CMK (cell line): ENCODE data around the gene SPAG9.

Experiments used
- DNase-seq: peaks from one replicate; pipeline ENCODE4 v3.0.0-alpha.2; 2010; ENCODE audit warnings: low read depth

The SPAG9 gene

DNA sequence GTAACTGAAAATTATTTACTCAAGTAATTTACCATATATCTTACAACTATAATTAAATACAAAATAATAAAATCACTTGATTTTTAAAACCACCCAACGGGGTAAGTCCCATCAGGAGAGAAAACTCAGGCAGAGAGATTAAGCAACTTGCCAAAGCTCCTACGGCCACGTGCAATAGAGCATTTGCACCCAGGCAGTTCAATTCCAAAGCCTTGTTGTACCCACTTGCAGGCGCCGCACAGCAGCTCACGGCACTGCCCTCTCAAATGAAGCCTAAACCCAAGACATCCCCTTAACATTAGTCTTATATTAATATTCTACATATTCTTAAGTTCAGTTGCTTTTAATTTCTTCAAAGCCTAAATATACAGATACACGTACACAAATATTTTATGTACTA lies 75.7 kb downstream of the SPAG9 start:
- DNase-seq, result no peak

DNA sequence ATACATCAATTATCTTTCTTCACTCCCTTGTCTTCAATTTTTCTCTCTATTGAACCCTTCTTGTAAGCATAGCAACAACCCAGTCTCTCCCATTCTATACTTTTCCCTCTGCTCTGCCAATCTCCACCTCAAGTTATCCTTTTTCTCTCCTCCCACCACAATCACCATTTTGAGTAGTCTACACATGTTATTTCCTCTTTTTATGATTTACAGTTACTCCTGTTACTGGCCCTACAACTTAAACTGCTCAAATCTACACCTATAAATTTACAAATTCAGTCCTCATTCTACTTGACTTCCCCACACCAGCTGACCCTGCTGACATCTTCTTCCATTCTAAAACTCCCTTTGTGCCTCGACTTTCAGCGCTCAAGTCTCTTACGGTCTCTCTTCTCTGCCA lies 84.6 kb downstream of the SPAG9 start:
- DNase-seq, result no peak

DNA sequence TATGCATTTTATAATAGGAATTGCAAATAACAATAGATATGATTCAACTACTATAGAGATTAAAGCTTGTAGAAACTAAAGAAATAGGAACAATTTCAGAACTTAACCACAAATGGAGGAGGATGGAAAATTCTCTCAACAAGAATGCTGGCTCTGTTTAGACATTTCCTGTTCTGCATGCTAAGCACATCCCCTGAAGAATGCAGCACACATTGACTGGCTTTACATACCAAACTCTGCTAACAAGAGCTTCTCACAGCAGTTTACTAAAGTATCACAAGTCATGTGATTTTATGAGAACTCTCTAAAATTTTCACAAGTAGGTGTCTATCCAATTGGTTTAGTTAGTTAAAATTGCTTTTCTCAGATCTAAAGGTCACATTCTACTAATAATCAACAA lies 85.2 kb downstream of the SPAG9 start:
- DNase-seq, result no peak

DNA sequence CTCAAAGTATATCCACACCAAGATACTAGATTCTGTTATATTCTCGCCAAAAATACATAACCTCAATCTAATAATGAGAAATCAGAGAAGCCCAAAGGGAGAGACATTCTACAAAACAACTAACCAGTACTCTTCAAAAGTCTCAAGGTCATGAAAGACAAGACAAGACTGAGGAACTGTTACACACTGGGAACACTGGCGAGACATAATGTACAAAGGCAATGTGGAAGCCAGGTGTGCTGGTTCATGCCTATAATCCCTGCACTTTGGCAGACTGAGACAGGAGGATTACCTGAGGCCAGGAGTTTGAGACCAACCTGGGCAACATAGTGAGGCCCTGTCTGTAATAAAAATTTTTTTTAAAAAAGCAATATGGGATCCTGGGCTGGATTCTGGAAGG lies 85.9 kb downstream of the SPAG9 start:
- no peak for DNase-seq

DNA sequence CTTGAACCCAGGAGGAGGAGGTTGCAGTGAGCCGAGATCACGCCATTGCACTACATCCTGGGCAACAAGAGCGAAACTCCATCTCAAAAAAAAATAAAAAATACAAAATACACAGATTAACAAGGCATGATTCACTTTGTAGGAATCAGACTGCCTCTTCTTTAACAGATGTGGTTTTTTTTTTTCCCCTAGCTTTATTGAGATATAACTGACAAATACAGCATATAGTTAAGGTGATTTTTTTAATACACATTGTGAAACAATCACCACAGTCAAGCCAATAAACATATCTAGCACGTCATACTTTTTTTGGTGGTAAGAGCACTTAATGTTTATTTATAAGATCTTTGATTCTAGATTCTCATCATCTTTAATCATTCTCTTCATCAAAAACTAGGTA lies 87.8 kb downstream of the SPAG9 start:
- DNase-seq, result no peak

DNA sequence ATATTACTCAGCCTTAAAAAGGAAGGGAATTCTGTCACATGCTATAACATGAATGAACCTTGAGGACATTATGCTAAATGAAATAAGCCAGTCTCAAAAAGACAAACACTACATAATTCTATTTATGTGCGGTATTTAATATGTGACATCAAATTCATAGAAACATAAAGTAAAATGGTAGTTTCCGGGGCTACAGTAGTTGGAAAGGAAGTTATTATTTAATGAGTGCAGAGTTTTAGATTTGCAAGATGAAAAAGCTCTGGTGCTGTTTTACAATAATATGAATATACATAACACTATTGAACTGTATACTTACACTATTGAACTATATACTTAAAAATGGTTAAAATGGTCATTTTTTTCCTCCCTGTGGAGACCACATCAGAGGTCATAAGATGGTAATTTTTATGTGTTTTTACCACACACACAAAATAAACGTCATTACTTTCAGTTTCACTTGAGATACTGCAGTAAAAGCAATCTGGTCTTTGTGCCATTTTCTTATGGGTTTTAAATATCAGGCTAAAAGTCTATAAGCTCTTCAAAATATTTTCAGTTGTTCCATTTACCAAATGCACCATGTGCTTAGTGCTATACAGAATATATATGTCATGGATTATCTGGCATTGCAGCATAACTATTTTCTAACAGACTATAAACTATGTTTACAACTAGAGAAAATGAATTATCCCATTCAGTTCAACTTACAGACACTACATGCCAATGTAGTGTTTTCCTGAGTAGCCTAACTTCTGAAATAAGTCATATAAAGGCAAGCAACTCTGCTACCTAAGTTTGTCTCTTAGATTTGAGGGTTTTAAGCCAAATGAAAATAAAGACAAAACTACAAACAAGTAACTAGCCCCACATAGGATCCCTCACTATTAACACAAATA lies 90.9 kb downstream of the SPAG9 start:
- DNase-seq, result no peak

DNA sequence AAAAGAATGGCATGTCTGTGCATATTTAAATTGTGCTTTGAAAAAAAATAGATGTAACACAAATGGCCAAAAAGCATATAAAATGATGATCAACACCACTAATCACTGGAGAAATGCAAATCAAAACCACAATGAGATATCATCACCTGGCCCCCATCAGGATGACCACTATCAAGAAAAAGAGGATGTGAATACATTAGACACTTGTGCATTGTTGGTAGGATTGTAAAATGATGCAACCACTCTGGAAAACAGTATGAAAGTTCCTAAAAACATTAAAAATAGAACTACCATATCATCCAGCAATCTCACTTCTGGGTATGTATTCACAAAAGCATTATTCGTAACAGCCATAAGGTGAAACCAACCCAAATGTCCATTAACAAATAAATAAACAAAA lies 91.5 kb downstream of the SPAG9 start:
- no peak for DNase-seq

DNA sequence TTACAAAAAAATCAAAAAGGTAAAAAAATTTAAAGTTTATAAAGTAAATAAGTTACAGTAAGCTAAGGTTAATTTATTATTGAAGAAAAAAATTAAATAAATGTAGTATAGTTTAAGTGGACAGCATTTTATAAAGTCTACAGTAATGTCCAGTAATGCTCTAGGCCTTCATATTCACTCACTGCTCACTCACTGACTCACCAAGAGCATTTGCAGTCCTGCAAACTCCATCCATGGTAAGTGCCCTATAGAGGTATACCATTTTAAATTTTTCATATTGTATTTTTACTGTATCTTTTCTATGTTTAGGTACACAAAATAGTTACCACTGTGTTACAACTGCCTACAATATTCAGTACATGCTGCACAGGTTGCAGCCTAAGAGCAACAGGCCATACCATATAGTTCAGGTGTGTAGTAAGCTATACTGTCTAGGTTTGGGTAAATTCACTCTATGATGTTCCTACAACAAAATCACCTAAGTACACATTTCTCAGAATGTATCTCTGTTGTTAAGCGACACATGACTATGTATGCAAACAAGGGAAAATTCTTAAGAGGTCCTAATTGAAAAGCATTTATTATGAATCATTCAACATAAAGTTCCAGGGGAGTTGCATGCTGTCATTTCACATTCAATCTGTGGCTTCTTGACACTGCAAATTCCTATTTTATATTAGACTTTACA lies 92.3 kb downstream of the SPAG9 start:
- no peak for DNase-seq

DNA sequence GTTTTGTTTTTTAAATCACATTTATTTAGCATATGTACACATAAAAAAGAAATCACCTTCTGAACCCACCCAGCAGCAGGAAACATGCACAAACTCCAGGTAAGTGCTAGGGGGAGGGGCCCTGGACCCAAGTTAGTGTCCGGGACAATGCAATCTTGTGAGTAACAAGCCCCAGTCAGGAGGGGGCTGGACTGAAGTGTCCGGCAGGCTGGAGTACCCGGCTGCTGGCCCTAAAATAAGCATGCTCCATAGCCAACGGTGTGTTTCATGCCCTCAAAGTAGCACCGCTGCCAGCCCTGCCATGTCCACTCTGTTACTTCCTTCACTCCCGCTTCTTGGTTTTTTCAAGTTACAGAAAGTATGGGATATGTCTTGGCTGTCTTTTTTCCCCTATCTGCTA lies 102.1 kb downstream of the SPAG9 start:
- DNase-seq, result no peak

DNA sequence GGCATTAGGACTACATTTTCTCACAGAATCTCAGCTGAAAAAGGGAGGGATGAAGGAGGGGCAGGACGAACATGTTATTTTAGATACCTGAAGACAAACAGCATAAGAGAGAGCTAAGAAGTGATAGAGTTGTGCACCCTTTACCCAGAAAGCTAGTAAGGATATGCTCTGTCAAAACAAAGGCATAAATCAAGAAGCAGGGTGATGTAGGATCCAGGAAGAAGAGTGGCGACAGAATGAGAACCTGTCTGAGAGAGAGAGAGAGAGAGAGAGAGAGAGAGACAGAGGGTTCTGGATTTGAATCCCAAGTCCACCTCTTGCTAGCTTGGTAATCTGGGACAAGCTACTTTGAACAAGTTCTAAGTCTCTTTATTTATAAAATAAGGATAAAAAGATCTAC lies 103.4 kb downstream of the SPAG9 start:
- no peak for DNase-seq

DNA sequence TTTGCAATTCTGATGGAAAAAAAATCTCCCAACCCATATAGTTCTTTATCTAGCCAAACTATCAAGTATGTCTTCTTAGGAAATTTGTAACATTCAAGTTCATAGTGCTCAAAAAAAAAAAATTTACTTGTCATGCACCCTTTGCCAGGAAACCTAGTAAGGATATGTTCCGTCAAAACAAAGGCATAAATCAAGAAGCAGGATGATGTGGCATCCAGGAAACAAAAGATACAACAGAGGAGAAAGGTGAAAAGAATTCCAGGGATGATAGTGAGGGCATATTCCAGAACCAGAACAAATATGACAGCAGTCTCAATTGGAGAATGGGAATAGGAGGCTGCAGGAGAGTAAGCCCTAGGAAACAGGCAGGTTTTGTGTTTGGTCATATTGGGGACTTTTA lies 104.6 kb downstream of the SPAG9 start:
- no peak for DNase-seq

DNA sequence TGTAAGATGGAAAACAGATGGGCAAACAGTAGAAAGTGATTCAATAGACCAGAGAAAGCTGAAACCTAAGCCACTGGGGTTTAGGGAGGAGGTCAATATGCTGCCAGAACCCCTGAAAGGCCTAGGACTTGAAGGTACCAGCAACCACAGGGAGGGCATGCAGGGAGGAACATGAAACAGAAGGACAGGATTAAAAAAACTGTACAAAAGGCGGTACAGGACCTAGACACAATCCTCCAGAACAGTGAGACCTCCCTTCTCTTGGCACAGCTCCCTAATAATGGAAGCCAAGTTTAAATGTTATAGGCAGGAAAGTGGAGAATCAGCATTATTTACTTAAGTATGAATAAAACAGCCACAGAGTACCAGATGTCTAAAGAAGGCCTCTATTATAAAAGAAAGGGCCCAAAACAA lies 105.5 kb downstream of the SPAG9 start:
- no peak for DNase-seq

DNA sequence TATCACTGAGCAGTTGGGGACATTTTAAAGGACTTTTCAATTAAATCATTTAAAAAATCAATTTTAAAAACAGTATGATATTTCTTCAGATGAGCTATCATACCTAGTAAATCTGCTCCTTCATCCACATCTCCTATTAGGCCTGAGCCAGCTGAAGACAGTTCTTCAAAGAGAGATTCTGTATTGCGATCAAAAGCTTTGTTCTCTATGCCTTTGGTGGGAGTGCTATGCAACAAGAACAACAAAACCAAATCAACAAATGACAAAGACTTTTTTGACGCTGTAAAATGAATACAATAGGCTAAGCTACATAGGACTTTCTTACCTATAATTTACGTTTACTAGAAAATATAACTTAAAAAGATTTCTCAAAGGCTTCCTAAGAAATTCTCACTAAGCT lies 106.5 kb downstream of the SPAG9 start:
- DNase-seq, result no peak

DNA sequence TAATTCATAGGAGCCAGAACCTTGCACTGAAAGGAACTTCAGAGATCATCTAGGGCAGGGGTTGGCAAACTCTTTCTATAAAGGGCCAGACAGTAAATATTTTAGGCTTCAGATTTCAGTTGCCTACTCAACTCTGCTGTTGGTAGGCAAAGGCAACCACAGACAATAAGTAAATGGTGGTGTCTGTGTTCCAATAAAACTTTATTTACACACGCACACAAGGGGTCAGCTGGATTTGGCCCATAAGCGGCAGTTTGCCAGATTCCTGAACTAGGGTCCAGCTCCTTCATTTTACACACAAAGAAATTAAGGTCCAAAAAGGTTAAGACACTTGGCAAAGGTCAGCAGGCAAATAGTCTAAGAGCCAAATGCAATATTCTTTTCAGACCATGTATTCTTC lies 107.3 kb downstream of the SPAG9 start:
- DNase-seq, result no peak

DNA sequence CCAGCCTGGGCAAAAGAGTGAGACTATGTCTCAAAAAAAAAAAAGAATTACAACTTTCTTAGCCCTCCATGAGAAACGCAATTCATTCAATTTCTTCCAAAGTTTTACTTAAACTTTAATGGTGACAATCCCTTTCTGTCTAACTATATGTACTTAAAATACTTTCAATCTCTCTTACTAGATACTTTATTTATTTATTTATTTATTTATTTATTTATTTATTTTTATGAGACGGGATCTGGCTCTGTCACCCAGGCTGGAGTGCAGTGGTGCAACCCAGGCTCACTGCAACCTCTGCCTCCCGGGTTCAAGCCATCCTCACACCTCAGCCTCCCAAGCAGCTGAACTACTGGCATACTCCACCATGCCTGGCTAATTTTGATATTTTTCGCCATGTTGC lies 108.1 kb downstream of the SPAG9 start:
- no peak for DNase-seq

DNA sequence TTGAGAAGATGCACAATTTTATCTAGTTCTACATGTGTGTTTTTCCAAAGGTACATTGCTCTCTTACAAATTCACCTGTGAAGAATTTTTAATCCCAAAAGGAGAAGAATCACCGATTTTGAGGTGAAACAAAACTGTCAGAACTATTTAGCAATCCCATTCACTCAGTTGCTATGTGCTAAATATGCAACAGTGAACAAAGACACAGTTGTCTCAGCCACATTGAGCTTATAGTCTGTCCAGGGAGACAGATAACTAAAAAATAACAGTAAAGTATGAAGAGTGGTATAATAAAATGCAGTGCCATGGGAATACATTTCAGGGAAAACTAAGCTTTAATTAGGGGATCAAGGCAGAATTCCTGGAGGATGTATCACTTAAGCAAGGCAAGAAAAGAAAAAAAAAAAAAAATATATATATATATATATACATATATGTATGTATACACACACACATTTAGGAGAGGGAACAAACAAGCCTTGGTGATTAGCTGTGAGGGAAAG lies 110.4 kb downstream of the SPAG9 start:
- no peak for DNase-seq

DNA sequence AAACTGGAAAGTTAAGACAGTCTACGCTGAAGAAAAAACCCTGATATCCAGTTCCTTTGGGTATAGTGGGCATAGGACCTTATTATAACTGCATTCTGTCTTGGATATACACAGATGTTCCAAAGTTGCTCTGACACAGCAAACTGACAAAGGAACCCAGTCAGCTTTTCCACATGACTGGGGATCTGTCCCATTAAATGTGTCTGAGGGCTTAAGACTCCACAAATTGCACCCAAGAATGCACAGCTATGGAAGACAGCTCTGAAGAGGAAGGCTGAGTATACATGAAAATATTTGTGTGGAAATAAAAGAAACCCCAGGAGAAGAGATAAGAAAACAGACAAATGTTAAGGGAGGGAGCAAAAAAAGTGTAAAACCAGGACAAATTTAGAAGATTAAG lies 114.1 kb downstream of the SPAG9 start:
- no peak for DNase-seq

DNA sequence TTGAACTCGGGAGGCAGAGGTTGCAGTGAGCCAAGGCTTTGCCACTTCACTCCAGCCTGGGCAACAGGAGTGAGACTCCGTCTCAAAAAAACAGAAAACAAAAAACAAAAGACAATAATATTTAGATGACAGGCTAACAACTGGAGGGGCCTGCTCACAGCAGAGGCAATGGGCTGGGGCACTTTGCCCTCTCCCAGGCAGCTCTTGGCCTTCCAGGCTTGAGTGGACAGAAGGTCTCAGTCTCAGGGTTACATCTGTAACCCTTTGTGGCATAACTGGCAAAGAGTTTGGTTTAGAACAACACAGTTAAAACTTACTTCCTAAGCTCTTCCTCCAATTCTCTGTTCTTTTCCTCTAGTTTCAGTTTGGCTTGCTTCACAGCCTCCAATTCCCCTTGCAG lies 114.9 kb downstream of the SPAG9 start:
- no peak for DNase-seq

DNA sequence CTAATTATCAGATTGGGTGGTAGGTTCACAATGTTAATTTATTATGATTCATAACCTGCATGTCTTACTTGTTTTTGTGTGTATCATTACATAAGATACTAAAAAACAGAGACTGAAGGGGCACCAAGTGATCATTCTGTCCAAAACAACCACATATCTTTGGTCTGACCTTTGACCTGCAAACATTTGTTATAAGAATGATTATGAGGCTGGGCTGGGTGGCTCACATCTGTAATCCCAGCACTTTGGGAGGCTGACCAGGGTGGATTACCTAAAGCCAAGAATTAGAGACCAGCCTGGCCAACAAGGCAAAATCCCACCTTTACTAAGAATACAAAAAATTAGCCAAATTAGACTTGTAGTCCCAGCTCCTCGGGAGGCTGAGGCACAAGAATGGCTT lies 116.4 kb downstream of the SPAG9 start:
- DNase-seq, result no peak

DNA sequence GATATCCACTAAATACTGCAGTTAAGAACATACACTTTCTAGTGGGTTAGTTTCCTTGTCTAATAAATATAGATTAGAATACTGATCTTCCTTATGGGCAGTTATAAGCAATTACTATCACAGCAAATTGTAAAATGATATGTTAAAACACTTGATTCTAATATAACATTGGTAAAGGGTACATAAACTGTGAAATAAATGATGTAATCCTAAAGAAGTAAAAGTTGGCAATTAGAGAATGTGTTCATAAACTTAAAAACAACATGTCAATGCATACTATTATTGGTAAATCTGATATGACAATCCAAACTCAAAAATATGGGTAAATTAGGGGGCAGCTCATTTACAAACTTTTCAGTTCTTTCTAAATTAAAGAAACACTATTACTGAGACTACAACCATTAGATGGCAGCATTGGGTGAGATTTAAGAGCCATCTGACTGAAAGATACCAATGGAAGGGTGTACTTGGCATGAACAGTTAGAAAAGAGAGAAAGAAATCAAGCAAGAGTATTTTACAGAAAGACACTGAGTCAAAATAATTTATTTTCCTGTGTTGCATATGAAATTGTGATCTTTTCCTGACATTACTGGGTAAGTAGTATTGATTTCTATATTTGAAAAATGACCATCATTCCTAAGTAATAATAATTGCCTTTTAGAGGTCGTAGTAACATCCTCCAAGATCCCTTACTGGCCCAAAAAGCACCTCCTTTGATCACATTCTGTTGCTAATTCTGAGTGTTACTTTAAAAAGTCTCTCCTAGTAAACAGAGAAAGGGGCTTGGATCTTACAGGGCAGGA lies 119.6 kb downstream of the SPAG9 start:
- DNase-seq, result no peak

DNA sequence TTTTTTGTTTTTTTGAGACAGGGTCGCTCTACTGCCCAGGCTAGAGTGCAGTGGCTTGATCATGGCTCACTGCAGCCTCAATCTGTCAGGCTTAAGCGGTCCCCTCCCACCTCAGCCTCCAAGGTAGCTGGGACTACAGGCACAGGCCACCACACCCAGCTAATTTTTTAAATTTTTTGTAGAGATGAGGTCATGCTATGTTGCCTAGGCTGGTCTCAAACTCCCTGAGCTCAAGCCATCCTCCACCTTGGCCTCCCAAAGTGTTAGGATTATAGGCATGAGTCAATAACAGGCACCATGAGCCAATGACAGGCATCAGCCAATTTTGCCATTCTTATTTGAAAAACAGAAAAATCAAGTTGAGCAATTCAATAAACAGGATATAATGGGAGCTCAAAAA lies 125.0 kb downstream of the SPAG9 start:
- no peak for DNase-seq

DNA sequence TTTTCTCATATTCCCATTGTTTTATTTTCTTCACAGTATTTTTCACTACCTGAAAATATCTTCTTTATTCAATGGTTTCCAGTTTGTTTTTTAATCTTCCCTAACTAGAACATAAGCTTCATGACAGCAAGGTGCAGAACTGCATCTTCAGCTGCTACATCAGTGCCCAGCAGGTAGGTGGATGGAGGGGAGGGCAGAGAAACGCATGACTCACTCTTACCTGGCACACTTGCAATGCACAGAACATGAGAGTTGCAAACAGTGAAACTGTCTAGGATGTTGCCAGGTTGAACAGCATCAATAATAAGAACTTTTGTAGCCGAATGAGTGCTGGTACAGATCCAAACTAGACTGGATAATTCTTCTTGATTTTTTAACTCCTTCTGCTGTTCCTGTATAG lies 127.1 kb downstream of the SPAG9 start:
- no peak for DNase-seq

DNA sequence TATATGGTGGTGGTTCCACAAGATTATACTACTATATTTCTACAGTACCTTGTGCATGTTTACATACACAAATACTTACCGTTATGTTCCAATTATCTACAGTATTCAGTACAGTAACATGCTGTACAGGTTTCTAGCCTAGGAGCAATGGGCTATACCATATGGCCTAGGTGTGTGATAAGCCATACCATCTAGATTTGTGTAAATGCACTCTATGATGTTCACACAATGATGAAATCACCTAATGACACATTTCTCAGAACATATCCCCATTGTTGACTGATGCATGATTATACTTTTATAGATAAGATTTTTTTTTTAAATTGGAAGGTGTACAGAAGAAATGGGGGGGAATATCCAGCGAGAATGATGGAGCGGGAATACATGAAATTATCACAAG lies 131.5 kb downstream of the SPAG9 start:
- no peak for DNase-seq
